ENCODE results near the gene SAMD4A.

The SAMD4A gene

DNA sequence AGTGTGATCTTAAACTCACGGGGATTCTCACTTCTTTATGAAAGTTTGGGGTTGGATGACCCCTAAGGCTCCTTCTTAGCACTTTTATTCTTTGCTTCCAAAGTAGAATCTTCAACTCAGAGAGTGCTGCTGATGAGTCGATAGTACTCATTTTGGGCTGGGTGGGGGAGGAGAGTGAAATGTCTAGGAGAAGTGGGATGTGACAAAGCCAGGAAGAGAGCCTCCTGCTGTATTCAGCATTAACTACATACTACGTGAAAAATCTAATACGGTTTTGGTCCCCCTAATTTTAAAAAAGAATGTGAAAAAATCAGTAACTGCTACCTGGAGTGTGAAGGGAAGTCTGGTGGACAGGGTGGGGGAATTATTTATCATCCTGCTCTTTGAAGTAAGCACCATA is 148.3 kb downstream of the SAMD4A start:
- TF ChIP-seq, protein P1, sequence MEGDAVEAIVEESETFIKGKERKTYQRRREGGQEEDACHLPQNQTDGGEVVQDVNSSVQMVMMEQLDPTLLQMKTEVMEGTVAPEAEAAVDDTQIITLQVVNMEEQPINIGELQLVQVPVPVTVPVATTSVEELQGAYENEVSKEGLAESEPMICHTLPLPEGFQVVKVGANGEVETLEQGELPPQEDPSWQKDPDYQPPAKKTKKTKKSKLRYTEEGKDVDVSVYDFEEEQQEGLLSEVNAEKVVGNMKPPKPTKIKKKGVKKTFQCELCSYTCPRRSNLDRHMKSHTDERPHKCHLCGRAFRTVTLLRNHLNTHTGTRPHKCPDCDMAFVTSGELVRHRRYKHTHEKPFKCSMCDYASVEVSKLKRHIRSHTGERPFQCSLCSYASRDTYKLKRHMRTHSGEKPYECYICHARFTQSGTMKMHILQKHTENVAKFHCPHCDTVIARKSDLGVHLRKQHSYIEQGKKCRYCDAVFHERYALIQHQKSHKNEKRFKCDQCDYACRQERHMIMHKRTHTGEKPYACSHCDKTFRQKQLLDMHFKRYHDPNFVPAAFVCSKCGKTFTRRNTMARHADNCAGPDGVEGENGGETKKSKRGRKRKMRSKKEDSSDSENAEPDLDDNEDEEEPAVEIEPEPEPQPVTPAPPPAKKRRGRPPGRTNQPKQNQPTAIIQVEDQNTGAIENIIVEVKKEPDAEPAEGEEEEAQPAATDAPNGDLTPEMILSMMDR (conservative IDR thresholded peaks at IDR 0.05; ENCODE audit: low read depth, low read length), result peak; percentile 3
- H3K4me3 ChIP-seq (ENCODE audit: low read length), result no peak overlapping the region
- no peak for DNase-seq (ENCODE audit: low read depth)

DNA sequence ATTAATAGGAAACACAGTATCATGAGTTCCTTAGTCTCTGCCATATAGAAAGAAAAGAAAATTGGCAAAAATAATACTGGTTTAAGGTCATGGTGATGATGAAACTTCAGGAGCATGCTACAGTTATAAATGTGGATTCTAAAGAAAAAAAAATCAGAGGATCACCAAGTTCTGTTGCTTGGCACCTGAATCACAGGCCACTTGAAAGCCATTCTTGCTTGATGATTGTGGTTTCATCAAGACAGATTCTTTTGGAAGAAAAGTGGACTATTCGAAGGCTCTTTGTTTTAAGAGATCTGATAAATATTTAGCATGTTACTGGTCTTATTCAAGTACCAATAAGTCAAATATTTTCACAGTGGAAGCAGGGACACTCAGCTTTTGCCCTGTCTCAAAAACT is 148.9 kb downstream of the SAMD4A start:
- TF ChIP-seq, protein P1 (conservative IDR thresholded peaks at IDR 0.05; ENCODE audit: low read depth, low read length), result no peak
- no peak overlapping the region for H3K4me3 ChIP-seq (ENCODE audit: low read length)
- no peak for DNase-seq (ENCODE audit: low read depth)

DNA sequence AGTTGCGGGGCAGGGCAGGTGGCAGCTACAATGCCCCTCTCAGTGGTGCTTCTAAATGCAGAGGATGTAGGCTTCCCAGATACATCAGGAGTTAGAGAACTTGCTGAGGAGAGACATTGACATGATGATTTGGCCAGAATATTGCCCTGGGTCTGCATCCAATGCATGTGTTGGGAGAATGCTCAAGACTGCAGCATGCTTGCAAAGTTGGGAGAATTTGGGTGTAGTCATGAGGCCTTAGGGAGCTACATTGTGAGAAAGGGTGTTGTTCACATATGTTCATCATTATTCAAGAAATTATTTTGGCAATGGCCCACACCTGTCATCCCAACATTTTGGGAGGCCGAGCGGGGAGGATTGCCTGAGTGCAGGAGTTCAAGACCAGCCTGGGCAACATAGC is 149.9 kb downstream of the SAMD4A start:
- TF ChIP-seq, protein P1 (conservative IDR thresholded peaks at IDR 0.05; ENCODE audit: low read depth, low read length), result no peak

DNA sequence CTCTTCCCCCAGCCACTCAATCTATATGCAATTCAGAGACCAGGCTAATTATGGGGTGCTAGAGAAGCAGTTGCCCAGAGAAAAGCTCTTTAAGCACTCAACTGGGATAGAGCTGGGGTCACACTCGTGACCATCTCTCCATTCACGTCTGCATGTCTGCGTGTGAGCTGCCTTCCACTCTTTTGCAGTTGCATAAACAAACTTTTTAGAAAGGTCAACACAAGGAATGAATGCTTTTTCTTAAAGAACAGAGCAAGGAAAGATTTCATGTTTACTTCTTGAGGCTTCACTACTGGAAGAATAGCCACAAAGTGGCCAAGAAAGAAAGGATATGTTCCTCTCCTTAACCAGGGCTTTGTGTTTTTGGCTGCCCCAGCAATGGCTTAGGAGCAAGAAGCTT is 151.1 kb downstream of the SAMD4A start:
- TF ChIP-seq, protein P1 (conservative IDR thresholded peaks at IDR 0.05; ENCODE audit: low read depth, low read length), result no peak

More for the DNA sequence above, 149.9 kb downstream of the SAMD4A start:
- no peak overlapping the region for H3K4me3 ChIP-seq (ENCODE audit: low read length)
- DNase-seq (ENCODE audit: low read depth), result no peak

DNA sequence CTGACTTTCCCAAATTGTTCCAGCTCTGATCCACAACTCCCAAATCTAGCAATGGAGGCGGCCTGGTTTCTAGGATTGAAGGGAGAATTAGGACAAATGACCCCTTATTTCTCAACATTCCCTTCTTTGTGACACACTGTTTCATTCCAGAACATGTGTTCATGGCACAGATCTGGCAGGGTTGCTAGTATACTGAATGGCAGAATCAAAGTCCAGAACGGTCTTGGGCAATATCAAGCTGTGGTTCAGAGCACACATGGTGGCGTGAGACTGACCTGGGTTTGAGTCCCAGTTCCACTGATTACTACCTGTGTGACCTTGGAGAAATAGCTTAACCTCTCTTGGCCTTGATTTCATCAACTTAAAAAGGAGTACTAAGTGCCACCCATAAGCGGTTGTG is 152.5 kb downstream of the SAMD4A start:
- TF ChIP-seq, protein P1 (conservative IDR thresholded peaks at IDR 0.05; ENCODE audit: low read depth, low read length), result no peak
- no peak overlapping the region for H3K4me3 ChIP-seq (ENCODE audit: low read length)
- DNase-seq (ENCODE audit: low read depth), result no peak

More for the DNA sequence above, 151.1 kb downstream of the SAMD4A start:
- DNase-seq (ENCODE audit: low read depth), result no peak
- H3K4me3 ChIP-seq (ENCODE audit: low read length), result no peak overlapping the region

DNA sequence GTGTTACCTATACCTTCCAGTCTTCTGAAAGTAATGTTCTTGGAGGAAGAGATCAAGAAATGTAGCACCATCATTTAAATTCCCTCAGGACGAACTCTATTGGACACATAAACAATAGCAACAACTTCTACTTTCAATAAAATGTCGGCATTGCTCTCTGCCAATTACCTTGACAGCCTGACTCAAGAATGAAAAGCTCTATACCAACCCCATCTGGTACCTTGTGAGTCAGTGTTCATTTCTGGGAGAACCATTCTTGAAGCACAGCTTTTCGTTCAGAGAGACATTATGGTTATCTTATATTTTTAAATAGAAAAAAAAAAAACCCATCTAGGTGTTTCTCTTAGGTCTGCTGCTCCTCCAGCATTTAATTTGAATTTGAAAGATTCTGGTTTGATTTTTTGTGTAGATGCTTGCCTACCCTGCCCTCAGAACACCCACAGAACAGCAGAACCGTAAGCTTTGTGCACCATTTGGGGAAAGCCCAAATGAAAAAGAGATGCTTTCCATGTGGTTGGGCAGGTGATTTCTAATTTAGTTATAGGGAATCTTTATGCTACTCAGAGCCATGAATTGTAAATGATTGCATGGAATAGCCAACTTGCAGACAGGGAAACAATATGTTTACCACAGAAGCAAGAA is 156.0 kb downstream of the SAMD4A start:
- no peak overlapping the region for H3K4me3 ChIP-seq (ENCODE audit: low read length)
- TF ChIP-seq, protein P1 (conservative IDR thresholded peaks at IDR 0.05; ENCODE audit: low read depth, low read length), result peak; percentile 68
- DNase-seq (ENCODE audit: low read depth), result peak; percentile 13

DNA sequence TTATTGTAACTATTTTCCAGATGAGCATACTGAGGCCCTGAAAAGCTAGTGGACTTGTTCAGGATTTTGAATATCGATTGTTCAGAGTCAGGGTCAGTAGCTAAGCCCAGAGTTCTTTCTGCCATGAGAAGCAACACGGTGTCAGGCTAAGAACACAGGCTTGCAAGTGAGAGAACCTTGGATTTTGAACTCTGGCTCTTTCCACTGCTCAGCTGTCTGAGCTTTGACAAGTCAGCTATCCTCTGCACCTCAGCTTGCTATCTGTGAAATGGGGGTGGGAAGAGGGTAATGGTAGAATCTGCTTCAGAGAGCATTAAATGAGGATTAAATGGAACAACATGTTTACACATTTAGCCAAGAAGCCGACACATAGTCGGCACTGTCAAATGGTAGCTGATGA is 157.2 kb downstream of the SAMD4A start:
- TF ChIP-seq, protein P1 (conservative IDR thresholded peaks at IDR 0.05; ENCODE audit: low read depth, low read length), result no peak
- H3K4me3 ChIP-seq (ENCODE audit: low read length), result no peak overlapping the region
- no peak for DNase-seq (ENCODE audit: low read depth)

Measured in retinal pigment epithelial cell (primary cell).